ENCODE results near the gene SUCO.

The SUCO gene

DNA sequence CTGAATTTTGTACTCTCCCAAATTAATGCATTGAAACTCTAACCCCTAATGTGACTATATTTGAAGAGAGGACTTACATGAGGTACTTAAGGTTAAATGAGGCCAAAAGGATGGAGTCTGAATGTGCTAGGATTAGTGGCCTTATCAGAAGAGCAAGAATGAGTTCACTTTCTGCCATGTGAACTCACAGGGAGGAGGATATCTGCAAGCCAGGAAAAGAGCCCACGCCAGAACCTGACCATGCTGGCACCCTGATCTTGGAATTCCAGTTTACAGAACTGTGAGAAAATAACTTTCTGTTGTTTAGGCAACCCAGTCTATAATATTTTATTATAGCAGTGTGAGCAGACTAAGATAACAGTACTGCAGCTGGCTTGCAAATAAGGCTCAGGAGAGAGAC lies 113.7 kb downstream of the SUCO start:
- no peaks in the 10 kb centered on the region for H3K36me3 Mint-ChIP-seq (ENCODE audit: low read depth)
- no peaks in the 10 kb centered on the region for H3K4me1 Mint-ChIP-seq
- H3K9me3 Mint-ChIP-seq: no peaks in the 10 kb centered on the region
- H3K4me3 Mint-ChIP-seq: no peak overlapping the region
- H3K27me3 Mint-ChIP-seq (ENCODE audit: low read depth): no peaks in the 10 kb centered on the region
- H3K27ac Mint-ChIP-seq: no peak overlapping the region
- TF ChIP-seq, protein P1, sequence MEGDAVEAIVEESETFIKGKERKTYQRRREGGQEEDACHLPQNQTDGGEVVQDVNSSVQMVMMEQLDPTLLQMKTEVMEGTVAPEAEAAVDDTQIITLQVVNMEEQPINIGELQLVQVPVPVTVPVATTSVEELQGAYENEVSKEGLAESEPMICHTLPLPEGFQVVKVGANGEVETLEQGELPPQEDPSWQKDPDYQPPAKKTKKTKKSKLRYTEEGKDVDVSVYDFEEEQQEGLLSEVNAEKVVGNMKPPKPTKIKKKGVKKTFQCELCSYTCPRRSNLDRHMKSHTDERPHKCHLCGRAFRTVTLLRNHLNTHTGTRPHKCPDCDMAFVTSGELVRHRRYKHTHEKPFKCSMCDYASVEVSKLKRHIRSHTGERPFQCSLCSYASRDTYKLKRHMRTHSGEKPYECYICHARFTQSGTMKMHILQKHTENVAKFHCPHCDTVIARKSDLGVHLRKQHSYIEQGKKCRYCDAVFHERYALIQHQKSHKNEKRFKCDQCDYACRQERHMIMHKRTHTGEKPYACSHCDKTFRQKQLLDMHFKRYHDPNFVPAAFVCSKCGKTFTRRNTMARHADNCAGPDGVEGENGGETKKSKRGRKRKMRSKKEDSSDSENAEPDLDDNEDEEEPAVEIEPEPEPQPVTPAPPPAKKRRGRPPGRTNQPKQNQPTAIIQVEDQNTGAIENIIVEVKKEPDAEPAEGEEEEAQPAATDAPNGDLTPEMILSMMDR (IDR thresholded peaks at IDR 0.05; ENCODE audit: unreplicated experiment in 3 of 3): no peak

GRCh38 chr1:172647110-172647564 lies 114.2 kb downstream of the SUCO start:
- H3K9me3 Mint-ChIP-seq: no peaks in the 10 kb centered on the region
- H3K36me3 Mint-ChIP-seq (ENCODE audit: low read depth): no peaks in the 10 kb centered on the region
- TF ChIP-seq, protein P1 (IDR thresholded peaks at IDR 0.05; ENCODE audit: unreplicated experiment in 3 of 3): no peak
- H3K4me1 Mint-ChIP-seq: no peaks in the 10 kb centered on the region
- no peak overlapping the region for H3K27ac Mint-ChIP-seq
- no peak overlapping the region for H3K4me3 Mint-ChIP-seq
- H3K27me3 Mint-ChIP-seq (ENCODE audit: low read depth): no peaks in the 10 kb centered on the region

- H3K4me1 Mint-ChIP-seq: no peaks in the 10 kb centered on the region
- H3K27ac Mint-ChIP-seq: no peak overlapping the region
- no peak overlapping the region for H3K4me3 Mint-ChIP-seq
- TF ChIP-seq, protein P1 (IDR thresholded peaks at IDR 0.05; ENCODE audit: unreplicated experiment in 3 of 3): no peak
- no peaks in the 10 kb centered on the region for H3K27me3 Mint-ChIP-seq (ENCODE audit: low read depth)
- H3K9me3 Mint-ChIP-seq: no peaks in the 10 kb centered on the region
- no peaks in the 10 kb centered on the region for H3K36me3 Mint-ChIP-seq (ENCODE audit: low read depth)
Measured at GRCh38 chr1:172647987-172648386, 115.0 kb downstream of the SUCO start.

GRCh38 chr1:172650474-172651193 lies 117.7 kb downstream of the SUCO start:
- no peaks in the 10 kb centered on the region for H3K27me3 Mint-ChIP-seq (ENCODE audit: low read depth)
- no peaks in the 10 kb centered on the region for H3K9me3 Mint-ChIP-seq
- no peak overlapping the region for H3K27ac Mint-ChIP-seq
- no peak overlapping the region for H3K4me3 Mint-ChIP-seq
- H3K36me3 Mint-ChIP-seq (ENCODE audit: low read depth): no peaks in the 10 kb centered on the region
- TF ChIP-seq, protein P1 (IDR thresholded peaks at IDR 0.05; ENCODE audit: unreplicated experiment in 3 of 3): no peak
- H3K4me1 Mint-ChIP-seq: no peaks in the 10 kb centered on the region

DNA sequence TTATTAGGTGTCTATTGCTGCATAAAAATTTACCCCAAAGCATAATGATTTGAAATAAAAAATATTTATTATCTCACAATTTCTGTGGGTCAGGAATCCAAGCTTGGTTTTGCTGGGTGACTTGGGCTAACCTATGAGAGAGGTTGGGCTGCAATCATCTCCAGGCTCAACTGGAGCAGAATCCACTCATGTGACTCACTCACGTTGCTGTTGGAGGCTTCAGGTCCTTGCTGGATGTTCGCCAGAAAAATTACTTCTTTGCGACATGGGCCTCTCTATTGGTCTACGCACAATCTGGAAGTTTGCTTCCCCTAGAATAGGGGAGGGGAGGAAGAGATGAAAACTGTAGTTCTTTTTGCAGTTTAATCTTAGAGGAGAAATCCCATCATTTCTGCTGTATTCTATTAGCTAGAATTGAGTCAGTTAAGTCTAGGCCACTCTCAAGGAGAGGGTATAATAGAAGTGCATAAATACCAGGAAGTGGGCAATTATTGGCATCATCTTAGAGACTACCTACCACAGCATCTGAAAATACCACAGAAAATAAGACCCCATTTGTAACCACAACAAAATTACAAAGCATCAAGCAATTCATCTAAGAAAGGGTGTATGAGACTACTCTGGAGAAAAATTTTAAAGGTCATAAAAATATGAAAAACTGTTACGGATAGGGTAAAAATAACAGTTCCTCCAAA lies 120.2 kb downstream of the SUCO start:
- Mint-ChIP-seq H3K4me3 (no peak overlapping the region), H3K36me3 (ENCODE audit: low read depth) (no peaks in the 10 kb centered on the region), H3K27ac (no peak overlapping the region), H3K9me3 (no peaks in the 10 kb centered on the region), H3K4me1 (no peaks in the 10 kb centered on the region), H3K27me3 (ENCODE audit: low read depth) (no peaks in the 10 kb centered on the region)
- TF ChIP-seq, protein P1 (IDR thresholded peaks at IDR 0.05; ENCODE audit: unreplicated experiment in 3 of 3): no peak

Data from nephron (organoid).